GM23338 (cell line): Measurements from ENCODE around the gene PNPT1. TPM values are rescaled to one million over a fixed set of nuclear protein-coding genes. Genes with fewer than 3 reads are reported as not detected.

Experiments used
- CREB1 ChIP-seq: fragments of 250-450 bp; sonication (Bioruptor Pico); IDR thresholded peaks from 2 replicates; pipeline ENCODE4 v1.5.0; 2020; ENCODE audit warnings: low read depth, mild to moderate bottlenecking, moderate library complexity
- CTCF ChIP-seq, 2 experiments: fragments of 200-600 bp in 1 of 2; sonication (generic) in 1 of 2; conservative IDR thresholded peaks; 2 replicates each; pipeline versions ENCODE4 v1.5.1 to v1.6.1; 2016 to 2017; ENCODE audit warnings: antibody characterized with exemption in 2 of 2, low read depth in 2 of 2, mild to moderate bottlenecking in 2 of 2, moderate library complexity in 1 of 2
- EZH2 ChIP-seq: fragments of 200-600 bp; sonication (generic); IDR thresholded peaks from one replicate; pipeline ENCODE4 v1.8.0; 2017; ENCODE audit warnings: antibody characterized with exemption, mild to moderate bottlenecking, low read depth; ENCODE audit not compliant: unreplicated experiment
- JUNB ChIP-seq: IDR thresholded peaks from one replicate; pipeline ENCODE4 v1.6.1; 2016; ENCODE audit warnings: antibody characterized with exemption; ENCODE audit not compliant: unreplicated experiment
- NANOG ChIP-seq: IDR thresholded peaks from 2 replicates; pipeline ENCODE4 v1.6.1; 2016; ENCODE audit warnings: antibody characterized with exemption, borderline replicate concordance
- REST ChIP-seq: IDR thresholded peaks from one replicate; pipeline ENCODE4 v1.6.1; 2018; ENCODE audit warnings: antibody characterized with exemption; ENCODE audit not compliant: unreplicated experiment
- STAT1 ChIP-seq: IDR thresholded peaks from one replicate; pipeline ENCODE4 v1.6.1; 2016; ENCODE audit warnings: antibody characterized with exemption; ENCODE audit not compliant: unreplicated experiment
- ZNF114 ChIP-seq: fragments of 250-450 bp; sonication (Bioruptor Pico); IDR thresholded peaks from 2 replicates; pipeline ENCODE4 v1.5.0; 2020; ENCODE audit warnings: mild to moderate bottlenecking, moderate library complexity
- ZNF462 ChIP-seq: fragments of 250-450 bp; sonication (Bioruptor Pico); IDR thresholded peaks from 2 replicates; pipeline ENCODE4 v1.5.0; 2020; ENCODE audit warnings: mild to moderate bottlenecking, moderate library complexity
- polyA plus RNA-seq: library from polyadenylated mRNA; unstranded; fragments of >200 nt; fragmentation: Nextera tagmentation; extraction: Ambion mirVana; gene quantifications from 2 replicates; pipeline ENCODE4 v1.2.1, GENCODE V29; 2016
- total RNA-seq: library from RNA; depleted of rRNA; stranded (reverse); fragments of >200 nt; shearing (Covaris generic); gene quantifications from 2 replicates; pipeline ENCODE4 v1.2.3, GENCODE V29; 2014

Gene PNPT1
- total and polyA plus RNA-seq, 2 experiments from 2014 or later = 31.1 to 34.6 TPM

- no peak for TF ChIP-seq ZNF462 (CRISPR knock-in tag)
- no peak for TF ChIP-seq REST
- TF ChIP-seq CREB1 (CRISPR knock-in tag) = no peak
- no peak for TF ChIP-seq JUNB
- no peak for TF ChIP-seq EZH2
- TF ChIP-seq STAT1 = no peak
- no peak for TF ChIP-seq ZNF114 (CRISPR knock-in tag)
- TF ChIP-seq CTCF (conservative IDR thresholded peaks at IDR 0.05; ENCODE audit: low read depth in 2 of 2) = no peak
- no peak for TF ChIP-seq NANOG
Observed at GRCh38 chr2:55618025-55618274, 75.7 kb downstream of the PNPT1 start (continued).
